ENCODE measurements around the gene NPY2R. TPM values are rescaled to one million over a fixed set of nuclear protein-coding genes. Genes with fewer than 3 reads are reported as not detected.

Gene NPY2R
- total and polyA plus RNA-seq, 9 donors = 0.04 to 0.79 (median 0.12) TPM; not detected in 4

- Histone ChIP-seq H3K36me3 (no peaks in the 10 kb centered on the region), H3K4me3 (no peak overlapping the region), H3K4me1 (ENCODE audit: insufficient read depth) (no peaks in the 10 kb centered on the region), H3K27me3 (no peaks in the 10 kb centered on the region), H3K9me3 (no peaks in the 10 kb centered on the region), H3K27ac (no peak overlapping the region)
- no peak for DNase-seq
- intact Hi-C loops (cut with DNase I) = no loop called here
- TF ChIP-seq EP300 (IDR thresholded peaks at IDR 0.05) (no peak), POLR2A (IDR thresholded peaks at IDR 0.05) (no peak), CTCF (IDR thresholded peaks at IDR 0.05) (no peak)
- WGBS, 3 donors = 71 to 82% (median 72%) methylated on average over 9 of the region's 9 CpGs
These were observed 39.8 kb downstream of the NPY2R start for GRCh38 chr4:155248002-155248896.

- WGBS, 3 donors = 63 to 78% (median 68%) methylated on average over 8 of the region's 8 CpGs
- Histone ChIP-seq H3K27ac (no peak overlapping the region), H3K27me3 (no peaks in the 10 kb centered on the region), H3K9me3 (no peaks in the 10 kb centered on the region), H3K4me3 (no peak overlapping the region), H3K4me1 (ENCODE audit: insufficient read depth) (no peaks in the 10 kb centered on the region), H3K36me3 (no peaks in the 10 kb centered on the region)
- no peak for TF ChIP-seq CTCF (IDR thresholded peaks at IDR 0.05)
- DNase-seq = no peak
- intact Hi-C loops (cut with DNase I) = no loop called here
These were observed 40.7 kb downstream of the NPY2R start for GRCh38 chr4:155249016-155249566.

- 22 to 49% (median 34%) methylated on average over 1 of the region's 1 CpG for WGBS, 3 donors
These were observed 43.9 kb downstream of the NPY2R start for GRCh38 chr4:155252327-155252726.

GRCh38 chr4:155263480-155263879 lies 55.0 kb downstream of the NPY2R start:
- Histone ChIP-seq H3K4me3 (no peak overlapping the region), H3K27me3 (no peaks in the 10 kb centered on the region), H3K27ac (no peak overlapping the region), H3K4me1 (ENCODE audit: insufficient read depth) (no peaks in the 10 kb centered on the region), H3K36me3 (no peaks in the 10 kb centered on the region), H3K9me3 (no peaks in the 10 kb centered on the region)
- 65 to 75% (median 72%) methylated on average over 1 of the region's 1 CpG for WGBS, 3 donors
- no peak for DNase-seq
- intact Hi-C loops (cut with DNase I) = no loop called here
- TF ChIP-seq CTCF (IDR thresholded peaks at IDR 0.05) (no peak), POLR2A (IDR thresholded peaks at IDR 0.05) (no peak), EP300 (IDR thresholded peaks at IDR 0.05) (no peak)

More at GRCh38 chr4:155252327-155252726, 43.9 kb downstream of the NPY2R start:
- Histone ChIP-seq H3K9me3 (no peaks in the 10 kb centered on the region), H3K4me3 (no peak overlapping the region), H3K36me3 (no peaks in the 10 kb centered on the region), H3K27ac (no peak overlapping the region), H3K4me1 (ENCODE audit: insufficient read depth) (no peaks in the 10 kb centered on the region), H3K27me3 (no peaks in the 10 kb centered on the region)
- DNase-seq = no peak
- no peak for TF ChIP-seq EP300 (IDR thresholded peaks at IDR 0.05)
- no peak for TF ChIP-seq POLR2A (IDR thresholded peaks at IDR 0.05)
- TF ChIP-seq CTCF (IDR thresholded peaks at IDR 0.05) = no peak
- intact Hi-C loops (cut with DNase I) = no loop called here
